GF-D8 (cell line): ENCODE measurements around the gene B4GALT2.

Source experiments
- DNase-seq: peaks from one replicate; lab custom pipeline; 2025; lab: John Stamatoyannopoulos, UW

Gene B4GALT2

GRCh38 chr1:43984855-43985254, 5.8 kb downstream of the B4GALT2 start:
- DNase-seq, result no peak

GRCh38 chr1:43985984-43986595, 7.1 kb downstream of the B4GALT2 start:
- DNase-seq, result no peak

GRCh38 chr1:43986712-43987111, 7.7 kb downstream of the B4GALT2 start:
- no peak for DNase-seq

- DNase-seq, result no peak
Observed at GRCh38 chr1:43987159-43987902, 8.3 kb downstream of the B4GALT2 start.

GRCh38 chr1:43990271-43991199, 11.5 kb downstream of the B4GALT2 start:
- DNase-seq, result no peak

GRCh38 chr1:43991200-43991475, 12.1 kb downstream of the B4GALT2 start:
- no peak for DNase-seq

- DNase-seq, result peak; percentile 17
Observed at GRCh38 chr1:43991476-43992231, 12.6 kb downstream of the B4GALT2 start, which contains the start of gene CCDC24. CCDC24 (plus strand) TSS chr1:43991599; CDS start chr1:43991879, 280 bp downstream.

- DNase-seq, result no peak
Observed at GRCh38 chr1:43992232-43992995, 13.4 kb downstream of the B4GALT2 start.

GRCh38 chr1:43993206-43993914, 14.3 kb downstream of the B4GALT2 start:
- no peak for DNase-seq

GRCh38 chr1:43994071-43994470, 15.1 kb downstream of the B4GALT2 start:
- no peak for DNase-seq

- DNase-seq, result no peak
Observed at GRCh38 chr1:43994794-43995790, 16.1 kb downstream of the B4GALT2 start.

GRCh38 chr1:43995984-43996732, 17.1 kb downstream of the B4GALT2 start:
- DNase-seq, result no peak

GRCh38 chr1:43996733-43997115, 17.7 kb downstream of the B4GALT2 start:
- DNase-seq, result no peak

GRCh38 chr1:43997295-43997999, 18.4 kb downstream of the B4GALT2 start:
- DNase-seq, result no peak

- DNase-seq, result no peak
Observed at GRCh38 chr1:43998000-43998378, 19.0 kb downstream of the B4GALT2 start.

- DNase-seq, result no peak
Observed at GRCh38 chr1:43999455-43999854, 20.4 kb downstream of the B4GALT2 start.

GRCh38 chr1:44000122-44000665, 21.2 kb downstream of the B4GALT2 start:
- no peak for DNase-seq

GRCh38 chr1:44002165-44002564, 23.2 kb downstream of the B4GALT2 start:
- no peak for DNase-seq
